Coronary artery (tissue), 2 donors: Measurements from ENCODE around the gene GRIK3.

Experiments used
- DNase-seq: peaks from one replicate; pipeline ENCODE4 v3.0.0-alpha.2; 2017; ENCODE audit warnings: low spot score
- H3K27ac ChIP-seq, 2 donors: fragments of 200-600 bp; sonication (generic); one replicate each; pipeline ENCODE4 v1.5.1; 2016 to 2019
- H3K4me3 ChIP-seq: fragments of 200-600 bp; sonication (generic); 2 replicates; pipeline ENCODE4 v1.5.1; 2016; ENCODE audit warnings: mild to moderate bottlenecking, moderate library complexity
- TF ChIP-seq, protein P1 (sequence below): fragments of 200-600 bp; sonication (generic); IDR thresholded peaks from one replicate; pipeline ENCODE4 v1.5.1; 2019; ENCODE audit warnings: antibody characterized with exemption

GRIK3 gene

GRCh38 chr1:37006132-37006868 lies 28.0 kb downstream of the GRIK3 start:
- Histone ChIP-seq H3K27ac (no peak overlapping the region), H3K4me3 (no peak overlapping the region)
- TF ChIP-seq, protein P1, sequence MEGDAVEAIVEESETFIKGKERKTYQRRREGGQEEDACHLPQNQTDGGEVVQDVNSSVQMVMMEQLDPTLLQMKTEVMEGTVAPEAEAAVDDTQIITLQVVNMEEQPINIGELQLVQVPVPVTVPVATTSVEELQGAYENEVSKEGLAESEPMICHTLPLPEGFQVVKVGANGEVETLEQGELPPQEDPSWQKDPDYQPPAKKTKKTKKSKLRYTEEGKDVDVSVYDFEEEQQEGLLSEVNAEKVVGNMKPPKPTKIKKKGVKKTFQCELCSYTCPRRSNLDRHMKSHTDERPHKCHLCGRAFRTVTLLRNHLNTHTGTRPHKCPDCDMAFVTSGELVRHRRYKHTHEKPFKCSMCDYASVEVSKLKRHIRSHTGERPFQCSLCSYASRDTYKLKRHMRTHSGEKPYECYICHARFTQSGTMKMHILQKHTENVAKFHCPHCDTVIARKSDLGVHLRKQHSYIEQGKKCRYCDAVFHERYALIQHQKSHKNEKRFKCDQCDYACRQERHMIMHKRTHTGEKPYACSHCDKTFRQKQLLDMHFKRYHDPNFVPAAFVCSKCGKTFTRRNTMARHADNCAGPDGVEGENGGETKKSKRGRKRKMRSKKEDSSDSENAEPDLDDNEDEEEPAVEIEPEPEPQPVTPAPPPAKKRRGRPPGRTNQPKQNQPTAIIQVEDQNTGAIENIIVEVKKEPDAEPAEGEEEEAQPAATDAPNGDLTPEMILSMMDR: no peak

GRCh38 chr1:37002898-37003297 lies 31.4 kb downstream of the GRIK3 start:
- Histone ChIP-seq H3K4me3 (no peak overlapping the region), H3K27ac (no peak overlapping the region)
- TF ChIP-seq, protein P1: no peak
- DNase-seq: no peak

More at GRCh38 chr1:37006132-37006868, 28.0 kb downstream of the GRIK3 start:
- DNase-seq: no peak

- no peak for DNase-seq
- no peak overlapping the region for H3K4me3 ChIP-seq
- TF ChIP-seq, protein P1: no peak
- H3K27ac ChIP-seq: no peak overlapping the region
Measured at GRCh38 chr1:37001703-37002102, 32.6 kb downstream of the GRIK3 start.

DNA sequence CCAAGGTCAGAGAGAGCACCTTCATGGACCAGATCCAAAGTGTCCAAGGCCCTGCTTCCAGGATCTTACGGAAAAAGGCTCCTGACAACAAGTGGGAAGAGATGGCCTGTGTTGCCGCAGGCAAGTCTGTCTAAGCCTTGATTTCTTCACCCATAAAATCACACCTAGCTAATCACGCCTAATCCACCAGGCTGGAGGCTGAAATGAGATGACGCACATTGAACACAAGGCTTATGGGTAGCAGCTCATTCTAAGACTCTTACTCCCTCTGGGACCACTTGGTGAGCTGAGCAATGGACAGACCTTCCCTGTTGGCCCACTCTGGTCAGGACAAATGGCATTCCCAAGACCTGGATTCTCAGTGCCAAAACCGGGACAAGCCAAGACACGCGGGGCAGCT lies 38.2 kb downstream of the GRIK3 start:
- Histone ChIP-seq H3K4me3 (no peak overlapping the region), H3K27ac (no peak overlapping the region)
- TF ChIP-seq, protein P1: no peak
- DNase-seq: no peak

DNA sequence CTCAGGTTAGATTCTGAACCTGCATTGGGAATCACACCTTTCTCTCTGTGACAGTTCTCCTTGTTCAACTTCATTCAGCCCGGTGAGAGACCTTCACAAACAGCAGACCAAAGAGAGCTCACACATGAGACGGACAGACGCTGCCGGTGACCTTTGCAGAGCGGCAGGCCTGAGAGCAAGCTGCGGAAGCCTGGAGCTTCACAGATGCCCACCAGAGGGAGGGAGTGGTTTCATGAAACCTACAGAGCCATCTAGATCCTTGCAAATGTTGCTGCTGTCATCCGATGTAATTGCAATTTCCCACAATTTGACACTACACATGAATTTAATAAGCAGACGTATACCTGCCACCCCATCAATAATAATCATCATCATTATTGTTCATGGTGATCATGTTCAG lies 39.4 kb downstream of the GRIK3 start:
- Histone ChIP-seq H3K4me3 (no peak overlapping the region), H3K27ac (no peak overlapping the region)
- TF ChIP-seq, protein P1: no peak
- no peak for DNase-seq

- DNase-seq: no peak
- H3K4me3 ChIP-seq: no peak overlapping the region
- TF ChIP-seq, protein P1: no peak
- no peak overlapping the region for H3K27ac ChIP-seq
Measured at GRCh38 chr1:36994294-36994693, 40.0 kb downstream of the GRIK3 start.

DNA sequence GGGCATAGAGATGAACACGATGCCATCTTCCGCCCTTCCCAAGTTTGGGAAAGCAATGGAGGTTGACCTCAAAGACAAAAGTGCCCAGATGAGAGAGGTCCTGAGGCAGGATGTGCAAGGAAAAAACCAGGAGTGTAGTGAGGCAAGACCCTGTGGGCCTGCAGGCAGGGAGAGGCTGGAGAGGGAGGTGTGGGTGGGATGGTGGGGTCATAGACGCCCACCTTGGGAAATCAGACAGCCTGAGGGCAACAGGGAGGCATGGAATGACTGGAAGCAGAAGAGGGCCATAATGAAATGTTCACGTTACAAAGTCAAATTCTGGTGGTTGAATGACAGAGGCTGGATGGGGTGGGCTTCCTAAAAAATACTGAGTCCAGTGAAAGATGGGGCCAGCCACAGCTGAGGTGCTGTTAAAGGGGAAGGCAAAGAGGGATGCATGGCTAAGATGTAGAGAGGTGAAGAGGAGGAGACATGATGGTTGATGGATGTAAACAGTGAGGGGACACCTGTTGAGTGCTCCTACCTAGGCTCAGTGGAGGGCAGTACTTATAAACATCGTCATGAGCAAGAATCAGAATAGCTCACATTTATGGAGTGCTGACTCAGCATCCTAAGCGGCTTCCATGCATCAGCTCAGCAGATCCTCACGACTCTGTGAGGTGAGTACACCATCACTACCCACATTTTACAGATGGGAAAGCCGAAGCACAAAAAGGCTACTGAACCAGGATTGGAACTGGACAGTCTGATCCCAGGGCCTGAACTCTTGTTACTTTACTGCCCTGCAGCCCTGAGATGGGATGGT lies 42.0 kb downstream of the GRIK3 start:
- TF ChIP-seq, protein P1: no peak
- DNase-seq: no peak

More for the DNA sequence above, 42.0 kb downstream of the GRIK3 start:
- Histone ChIP-seq H3K27ac (no peak overlapping the region), H3K4me3 (no peak overlapping the region)
